NCI-H1417 (cell line): ENCODE results near the gene MIGA1.
"Not testable (repeated sequence)": the region's sequence is repeated elsewhere in the genome, so short reads cannot be mapped to it uniquely, and the experiment has no call there.

ENCODE experiments used
- DNase-seq, 3 experiments: peaks; one replicate each; lab custom pipeline; 2025; lab: John Stamatoyannopoulos, UW

The MIGA1 gene

GRCh38 chr1:77802026-77802425 lies 22.6 kb downstream of the MIGA1 start:
- DNase-seq: no peak

DNA sequence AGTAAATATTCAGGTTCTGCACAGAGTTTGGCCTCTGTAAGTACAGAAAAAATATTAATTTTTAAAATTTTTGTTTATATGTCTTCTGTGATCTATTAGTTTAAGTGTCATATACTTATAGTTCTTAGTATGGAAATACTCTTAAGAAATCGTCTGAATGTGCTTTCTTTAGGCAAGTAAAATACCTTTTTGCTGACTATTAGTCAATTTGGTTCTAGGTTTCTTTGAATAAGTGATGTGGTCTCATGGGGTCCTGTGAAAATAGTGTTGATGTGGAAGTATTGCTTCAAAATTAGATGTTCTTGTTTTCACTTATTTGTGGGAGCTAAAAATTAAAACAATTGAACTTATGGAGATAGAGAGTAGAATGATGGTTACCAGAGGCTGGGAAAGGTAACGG lies 23.9 kb downstream of the MIGA1 start:
- DNase-seq: no peak

DNA sequence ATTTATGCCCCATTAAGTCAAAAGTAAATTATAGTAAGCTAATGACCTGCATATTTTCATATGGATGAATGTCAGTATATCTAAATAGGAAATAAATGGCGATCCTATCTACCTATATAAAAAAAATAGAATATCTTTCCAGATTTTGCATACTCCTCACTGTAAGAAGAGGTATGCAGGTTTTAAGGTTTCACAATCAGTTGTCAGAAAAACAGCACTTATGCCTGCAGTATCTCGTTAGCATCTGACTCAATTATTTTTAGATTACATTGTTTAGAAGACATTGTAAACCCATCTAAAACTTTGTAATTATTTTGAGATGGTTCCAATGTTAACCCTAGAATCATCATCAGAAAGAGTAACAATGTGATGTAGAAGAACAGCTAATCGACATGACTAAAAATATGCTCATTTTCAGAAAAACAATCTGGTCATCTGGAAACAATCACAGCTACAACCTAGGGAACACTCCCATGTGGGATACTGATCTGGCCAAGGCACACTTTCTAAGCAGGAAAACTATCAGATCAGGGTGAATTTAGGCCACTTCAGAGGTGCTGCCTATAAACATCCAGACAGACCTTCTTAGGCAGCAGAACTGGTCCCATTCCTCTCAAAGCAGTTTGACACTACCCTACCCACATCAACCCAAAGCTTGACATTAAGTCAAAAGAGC lies 30.5 kb downstream of the MIGA1 start:
- DNase-seq: not testable (repeated sequence)

- not testable (repeated sequence) for DNase-seq
Measured at GRCh38 chr1:77811589-77811988, 32.1 kb downstream of the MIGA1 start.

DNA sequence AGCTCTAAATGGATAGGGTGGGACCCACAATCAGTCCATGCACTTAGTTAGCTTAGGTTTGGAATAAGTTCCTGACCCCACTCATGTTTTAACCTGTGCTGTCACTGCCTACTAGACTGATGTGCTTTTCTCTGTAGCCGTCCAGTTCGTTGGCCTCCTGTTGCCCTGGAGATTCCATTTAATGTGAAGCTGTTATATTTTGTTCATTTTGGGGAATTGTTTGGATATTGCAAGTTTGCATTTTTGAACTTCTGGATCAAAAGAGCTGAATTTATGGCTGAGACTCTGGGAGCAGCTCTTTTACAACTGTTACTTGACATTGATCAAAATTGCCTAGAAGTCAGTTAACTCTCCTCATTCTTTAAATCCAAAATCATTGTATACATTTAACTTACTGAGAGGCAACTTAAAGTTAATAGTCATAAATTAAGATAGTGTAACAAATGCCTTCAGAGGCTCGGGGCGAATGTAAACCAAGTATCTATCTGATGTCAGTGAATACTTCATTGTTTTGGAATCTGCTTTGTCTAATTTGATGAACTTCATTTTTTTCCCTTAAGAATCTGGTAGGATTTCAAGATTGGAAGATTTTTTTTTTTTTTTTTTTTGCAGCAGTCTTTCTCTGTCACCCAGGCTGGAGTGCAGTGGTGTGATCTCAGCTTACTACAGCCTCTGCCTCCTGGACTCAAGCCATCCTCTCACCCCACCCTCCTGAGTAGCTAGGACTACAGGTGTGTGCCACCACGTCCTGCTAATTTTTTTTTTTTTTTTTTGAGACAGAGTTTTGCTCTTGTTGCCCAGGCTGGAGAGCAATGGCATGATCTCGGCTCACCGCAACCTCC lies 38.1 kb downstream of the MIGA1 start:
- DNase-seq: no peak

- DNase-seq: no peak
Measured at GRCh38 chr1:77820121-77820520, 40.7 kb downstream of the MIGA1 start.

- no peak for DNase-seq
Measured at GRCh38 chr1:77824079-77824478, 44.6 kb downstream of the MIGA1 start.

GRCh38 chr1:77824694-77825093 lies 45.2 kb downstream of the MIGA1 start:
- DNase-seq: no peak

GRCh38 chr1:77825131-77825709 lies 45.8 kb downstream of the MIGA1 start:
- peak in 1 of 3 experiments; percentile 53 for DNase-seq

GRCh38 chr1:77826851-77827250 lies 47.4 kb downstream of the MIGA1 start:
- not testable (repeated sequence) for DNase-seq

- no peak for DNase-seq
Measured at GRCh38 chr1:77828098-77828497, 48.6 kb downstream of the MIGA1 start.

GRCh38 chr1:77829851-77830250 lies 50.4 kb downstream of the MIGA1 start:
- no peak for DNase-seq

- DNase-seq: no peak
Measured at GRCh38 chr1:77830946-77831345, 51.5 kb downstream of the MIGA1 start.

- no peak for DNase-seq
Measured at GRCh38 chr1:77831566-77831965, 52.1 kb downstream of the MIGA1 start.

- DNase-seq: peak in 1 of 3 experiments; percentile 5
Measured at GRCh38 chr1:77831976-77832711, 52.7 kb downstream of the MIGA1 start.

GRCh38 chr1:77832901-77833300 lies 53.5 kb downstream of the MIGA1 start:
- DNase-seq: no peak

- DNase-seq: no peak
Measured at GRCh38 chr1:77833521-77834100, 54.2 kb downstream of the MIGA1 start.

DNA sequence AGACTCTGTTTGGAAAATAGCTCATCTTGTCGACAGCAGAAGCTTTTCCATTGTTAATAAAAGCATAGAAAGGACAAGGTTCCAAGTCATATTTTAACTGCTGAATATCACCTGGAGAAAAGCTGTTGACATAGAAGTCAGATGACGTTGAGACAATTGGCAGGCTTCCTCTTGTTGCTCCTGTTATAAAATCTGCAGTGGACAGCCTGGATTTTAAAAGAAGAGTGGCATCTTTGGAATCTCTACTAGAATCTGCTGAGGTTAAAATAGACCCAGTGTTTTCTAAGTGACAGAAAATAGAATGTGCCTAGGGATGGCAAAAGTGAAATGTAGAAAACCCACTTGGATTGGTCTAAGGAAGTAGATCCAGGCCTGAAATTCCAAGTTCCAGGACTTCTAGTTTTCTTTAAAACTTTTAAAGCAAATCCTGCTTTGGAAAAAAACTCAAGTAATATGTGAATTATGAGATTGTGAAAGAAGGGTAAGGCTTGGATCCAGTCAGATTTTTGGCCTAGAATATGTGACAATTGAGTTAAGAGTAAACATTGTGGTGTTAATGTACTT lies 55.4 kb downstream of the MIGA1 start:
- peak in 2 of 3 experiments; percentile 8 to 67 for DNase-seq

GRCh38 chr1:77841574-77841973 lies 62.1 kb downstream of the MIGA1 start:
- DNase-seq: no peak

GRCh38 chr1:77845951-77846350 lies 66.5 kb downstream of the MIGA1 start:
- no peak for DNase-seq

GRCh38 chr1:77846966-77847365 lies 67.5 kb downstream of the MIGA1 start:
- DNase-seq: no peak
